HUES6 (cell line): Measurements from ENCODE around the gene TYW5.

ENCODE experiments used
- H3K27ac ChIP-seq: 2 replicates; pipeline ENCODE4 v1.7.0; 2013; ENCODE audit warnings: low read depth, mild to moderate bottlenecking, low read length, inconsistent platforms
- H3K27me3 ChIP-seq: 2 replicates; pipeline ENCODE4 v1.6.1; 2013; ENCODE audit warnings: low read length; ENCODE audit not compliant: control insufficient read depth, insufficient read depth
- H3K36me3 ChIP-seq: 2 replicates; pipeline ENCODE4 v1.6.1; 2013; ENCODE audit warnings: low read length; ENCODE audit not compliant: control insufficient read depth, insufficient read depth
- H3K4me1 ChIP-seq: 2 replicates; pipeline ENCODE4 v1.6.1; 2013; ENCODE audit warnings: low read length; ENCODE audit not compliant: control insufficient read depth, insufficient read depth
- H3K4me3 ChIP-seq: 2 replicates; pipeline ENCODE4 v1.5.1; 2013; ENCODE audit warnings: low read depth, low read length
- H3K9ac ChIP-seq: one replicate; pipeline ENCODE4 v1.6.1; 2013; ENCODE audit warnings: mild to moderate bottlenecking, low read length
- H3K9me3 ChIP-seq: 2 replicates; pipeline ENCODE4 v1.6.1; 2013; ENCODE audit warnings: low read depth, low read length; ENCODE audit not compliant: control insufficient read depth, insufficient read depth

The TYW5 gene

GRCh38 chr2:199955339-199956061 lies at the start of gene TYW5, which contains the start of gene MAIP1:
Gene TYW5 (minus strand): TSS chr2:199955491. CDS start chr2:199955470, 21 bp downstream.
Gene MAIP1 (plus strand): TSS chr2:199955582. CDS start chr2:199955799, 217 bp downstream.
- H3K4me3 ChIP-seq = peak within 1 kb of the TSS; percentile 93
- peak within 1 kb of the TSS; percentile 98 for H3K27ac ChIP-seq
- peaks cover 35% of the 10 kb centered on the region for H3K36me3 ChIP-seq
- H3K27me3 ChIP-seq = no peaks in the 10 kb centered on the region
- no peaks in the 10 kb centered on the region for H3K9me3 ChIP-seq
- H3K9ac ChIP-seq = peak within 1 kb of the TSS; percentile 92
- no peaks in the 10 kb centered on the region for H3K4me1 ChIP-seq

GRCh38 chr2:200003444-200003843 lies 48.2 kb upstream of the TYW5 start:
- peaks cover 9% of the 10 kb centered on the region for H3K9me3 ChIP-seq
- no peaks in the 10 kb centered on the region for H3K27me3 ChIP-seq
- no peak overlapping the region for H3K9ac ChIP-seq
- H3K36me3 ChIP-seq = no peaks in the 10 kb centered on the region
- H3K4me3 ChIP-seq = no peak overlapping the region
- peaks cover 16% of the 10 kb centered on the region for H3K4me1 ChIP-seq
- H3K27ac ChIP-seq = no peak overlapping the region

GRCh38 chr2:200000444-200001163 lies 45.3 kb upstream of the TYW5 start:
- Histone ChIP-seq H3K4me1 (peaks cover 16% of the 10 kb centered on the region), H3K27me3 (no peaks in the 10 kb centered on the region), H3K27ac (no peak overlapping the region), H3K36me3 (no peaks in the 10 kb centered on the region), H3K9ac (no peak overlapping the region), H3K4me3 (no peak overlapping the region), H3K9me3 (no peaks in the 10 kb centered on the region; the same call in 1 of the 2 replicates)

- Histone ChIP-seq H3K9me3 (no peaks in the 10 kb centered on the region), H3K4me1 (peaks cover 14% of the 10 kb centered on the region), H3K27me3 (no peaks in the 10 kb centered on the region), H3K9ac (no peak overlapping the region), H3K27ac (no peak overlapping the region), H3K36me3 (no peaks in the 10 kb centered on the region), H3K4me3 (no peak overlapping the region)
Measured at GRCh38 chr2:199999166-199999565, 43.9 kb upstream of the TYW5 start.

- Histone ChIP-seq H3K4me3 (no peak overlapping the region), H3K9me3 (no peaks in the 10 kb centered on the region), H3K4me1 (no peaks in the 10 kb centered on the region), H3K27ac (no peak overlapping the region), H3K27me3 (no peaks in the 10 kb centered on the region), H3K36me3 (no peaks in the 10 kb centered on the region), H3K9ac (no peak overlapping the region)
Measured at GRCh38 chr2:199997296-199997695, 42.0 kb upstream of the TYW5 start.

GRCh38 chr2:199994896-199995295 lies 39.6 kb upstream of the TYW5 start:
- Histone ChIP-seq H3K9ac (no peak overlapping the region), H3K9me3 (no peaks in the 10 kb centered on the region), H3K27me3 (no peaks in the 10 kb centered on the region), H3K36me3 (no peaks in the 10 kb centered on the region), H3K4me1 (no peaks in the 10 kb centered on the region), H3K27ac (no peak overlapping the region), H3K4me3 (no peak overlapping the region)

- Histone ChIP-seq H3K36me3 (no peaks in the 10 kb centered on the region), H3K4me3 (no peak overlapping the region), H3K27ac (no peak overlapping the region), H3K9me3 (no peaks in the 10 kb centered on the region), H3K4me1 (no peaks in the 10 kb centered on the region), H3K9ac (no peak overlapping the region), H3K27me3 (no peaks in the 10 kb centered on the region)
Measured at GRCh38 chr2:199994371-199994770, 39.1 kb upstream of the TYW5 start.

GRCh38 chr2:199992296-199992695 lies 37.0 kb upstream of the TYW5 start:
- Histone ChIP-seq H3K27me3 (no peaks in the 10 kb centered on the region), H3K4me3 (no peak overlapping the region), H3K9ac (no peak overlapping the region), H3K9me3 (no peaks in the 10 kb centered on the region), H3K27ac (no peak overlapping the region), H3K36me3 (no peaks in the 10 kb centered on the region), H3K4me1 (peaks cover 4% of the 10 kb centered on the region; the same call in 1 of the 2 replicates)

- H3K4me3 ChIP-seq = no peak overlapping the region
- no peak overlapping the region for H3K9ac ChIP-seq
- H3K36me3 ChIP-seq = no peaks in the 10 kb centered on the region
- H3K27me3 ChIP-seq = no peaks in the 10 kb centered on the region
- peaks cover 4% of the 10 kb centered on the region; the same call in 1 of the 2 replicates for H3K4me1 ChIP-seq
- no peak overlapping the region for H3K27ac ChIP-seq
- no peaks in the 10 kb centered on the region for H3K9me3 ChIP-seq
Measured at GRCh38 chr2:199991691-199992090, 36.4 kb upstream of the TYW5 start.

- Histone ChIP-seq H3K27me3 (no peaks in the 10 kb centered on the region), H3K27ac (no peak overlapping the region), H3K4me1 (peaks cover 4% of the 10 kb centered on the region; the same call in 1 of the 2 replicates), H3K9ac (no peak overlapping the region), H3K9me3 (no peaks in the 10 kb centered on the region), H3K4me3 (no peak overlapping the region), H3K36me3 (no peaks in the 10 kb centered on the region)
Measured at GRCh38 chr2:199989822-199990221, 34.5 kb upstream of the TYW5 start.

GRCh38 chr2:199988151-199988550 lies 32.9 kb upstream of the TYW5 start:
- Histone ChIP-seq H3K27ac (no peak overlapping the region), H3K9ac (no peak overlapping the region), H3K4me1 (peaks cover 18% of the 10 kb centered on the region)

More at GRCh38 chr2:199988151-199988550, 32.9 kb upstream of the TYW5 start:
- H3K9me3 ChIP-seq = no peaks in the 10 kb centered on the region
- no peak overlapping the region for H3K4me3 ChIP-seq
- H3K36me3 ChIP-seq = no peaks in the 10 kb centered on the region
- no peaks in the 10 kb centered on the region for H3K27me3 ChIP-seq
